Activated naive CD4-positive, alpha-beta T cell treated with anti-CD3 and anti-CD28 coated beads, Interleukin-2, amount 50 U/mL, for 72 hours (primary cell): ENCODE results near the gene CLECL1. TPM values are rescaled to one million over a fixed set of nuclear protein-coding genes. Genes with fewer than 3 reads are reported as not detected.
A peak's percentile ranks its signal among the peaks of the same experiment; 100 is the strongest.
"Not testable (repeated sequence)": the region's sequence is repeated elsewhere in the genome, so short reads cannot be mapped to it uniquely, and the experiment has no call there.

ENCODE experiments used
- ATAC-seq, 2 donors: fragments of 150-1000 bp; cut with Tn5 transposase; 2 replicates each; pipeline ENCODE4 v1.10.0; 2021; ENCODE audit warnings: mild to moderate bottlenecking in 2 of 2, moderate library complexity in 2 of 2
- DNase-seq, 2 donors: peaks; one replicate each; pipeline ENCODE4 v3.0.0; 2021 to 2022; ENCODE audit warnings: low spot score in 2 of 2
- H3K27ac Mint-ChIP-seq, 2 donors: one replicate each; pipeline ENCODE4 v1.8.0; 2022; ENCODE audit warnings: mild to moderate bottlenecking in 2 of 2, mixed read lengths in 2 of 2
- H3K36me3 Mint-ChIP-seq, 2 donors: one replicate each; pipeline ENCODE4 v1.8.0; 2022; ENCODE audit warnings: mixed read lengths in 2 of 2
- H3K9me3 Mint-ChIP-seq, 2 donors: one replicate each; pipeline ENCODE4 v1.8.0; 2022; ENCODE audit warnings: mixed read lengths in 2 of 2
- total RNA-seq, 2 donors: library from RNA; stranded (reverse); gene quantifications; one replicate each; pipeline ENCODE4 v1.2.3, GENCODE V29; 2022

The CLECL1 gene
- total RNA-seq, 2 donors from 2014 or later = 3.0 to 7.6 TPM

DNA sequence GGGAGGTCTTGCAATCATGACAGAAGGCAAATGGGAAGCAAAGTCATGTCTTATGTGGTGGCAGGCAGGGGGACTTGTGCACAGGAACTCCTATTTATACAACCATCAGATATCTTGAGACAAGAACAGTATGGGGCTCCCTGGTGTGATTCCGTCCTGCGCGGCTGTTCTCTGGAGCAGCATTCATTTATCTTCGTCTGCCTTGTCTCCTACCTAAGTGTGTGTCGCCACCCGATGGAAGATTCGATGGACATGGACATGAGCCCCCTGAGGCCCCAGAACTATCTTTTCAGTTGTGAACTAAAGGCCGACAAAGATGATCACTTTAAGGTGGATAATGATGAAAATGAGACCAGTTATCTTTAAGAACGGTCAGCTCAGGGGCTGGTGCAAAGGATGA, 37.7 kb downstream of the CLECL1 start:
- Mint-ChIP-seq H3K9me3 (peaks cover 8 to 12% of the 10 kb centered on the region in 2 donors), H3K36me3 (peaks cover 42 to 69% of the 10 kb centered on the region in 2 donors), H3K27ac (peak overlapping the region; percentile 73 to 75)
- ATAC-seq, DNase-seq: not testable (repeated sequence)

DNA sequence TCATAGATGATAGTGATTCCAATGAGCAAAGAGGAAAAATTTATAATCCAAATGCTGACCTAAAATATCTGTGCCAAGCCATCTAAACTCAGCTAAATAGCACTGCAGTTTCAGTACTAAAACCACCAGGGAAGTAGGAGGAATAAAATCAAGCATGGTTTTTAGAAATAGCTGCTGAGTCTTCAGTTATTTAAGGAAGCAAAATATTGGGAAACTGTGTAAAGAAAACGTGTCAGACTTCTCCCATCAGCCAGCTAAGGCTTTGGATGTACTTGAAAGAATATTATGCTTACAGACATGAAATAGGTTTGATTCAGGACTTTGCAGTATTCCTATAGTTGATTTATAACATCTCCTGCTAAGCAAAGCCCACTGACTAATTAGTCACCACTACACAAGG, 38.7 kb downstream of the CLECL1 start:
- Mint-ChIP-seq H3K36me3 (peaks cover 51 to 78% of the 10 kb centered on the region in 2 donors), H3K27ac (peak overlapping the region in 1 of 2 donors; percentile 53), H3K9me3 (peaks cover 8 to 19% of the 10 kb centered on the region in 2 donors)
- no peak for ATAC-seq
- no peak for DNase-seq

DNA sequence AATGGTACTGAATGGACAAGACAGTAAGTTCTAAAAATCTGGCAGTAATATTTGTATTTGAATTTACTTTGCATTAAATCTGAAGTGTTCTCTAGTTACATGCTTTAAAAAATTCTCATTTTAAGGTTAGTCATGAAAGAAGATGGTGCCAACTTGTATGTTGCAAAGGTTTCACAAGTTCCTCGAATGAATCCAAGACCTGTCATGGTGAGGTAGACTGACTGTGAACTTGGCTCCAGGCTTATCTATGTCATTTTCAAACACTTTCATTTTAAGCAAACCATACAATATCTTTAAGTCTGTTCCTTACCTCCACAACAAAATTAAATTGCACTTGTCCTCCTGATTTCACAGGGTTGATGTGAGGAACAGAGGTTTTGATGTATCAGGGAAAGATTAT, 40.0 kb downstream of the CLECL1 start:
- ATAC-seq = no peak
- H3K9me3 Mint-ChIP-seq = peaks cover 11 to 27% of the 10 kb centered on the region in 2 donors
- H3K27ac Mint-ChIP-seq = no peak overlapping the region

DNA sequence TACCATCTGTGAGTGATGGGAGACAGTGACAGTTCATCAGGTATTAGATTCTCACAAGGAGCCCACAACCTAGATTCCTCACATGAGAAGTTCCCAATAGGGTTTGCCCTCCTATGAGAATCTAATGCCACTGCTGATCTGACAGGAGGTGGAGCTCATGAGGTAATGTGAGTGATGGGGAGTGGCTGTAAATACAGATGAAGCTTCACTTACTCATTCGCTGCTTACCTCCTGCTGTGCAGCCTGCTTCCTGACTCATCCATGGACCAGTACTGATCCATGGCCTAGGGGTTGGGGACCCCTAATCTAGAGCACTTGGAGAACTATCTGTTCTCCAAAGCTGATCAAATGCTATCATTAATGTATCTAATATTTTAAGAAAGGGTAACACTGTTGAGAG, 45.7 kb downstream of the CLECL1 start:
- peaks cover 78 to 85% of the 10 kb centered on the region in 2 donors for H3K36me3 Mint-ChIP-seq
- no peak for DNase-seq
- ATAC-seq = peak; percentile 63 to 78
- H3K27ac Mint-ChIP-seq = no peak overlapping the region
- peaks cover 3 to 30% of the 10 kb centered on the region in 2 donors for H3K9me3 Mint-ChIP-seq

More for the DNA sequence above, 40.0 kb downstream of the CLECL1 start:
- peaks cover 60 to 91% of the 10 kb centered on the region in 2 donors for H3K36me3 Mint-ChIP-seq
- DNase-seq = no peak

DNA sequence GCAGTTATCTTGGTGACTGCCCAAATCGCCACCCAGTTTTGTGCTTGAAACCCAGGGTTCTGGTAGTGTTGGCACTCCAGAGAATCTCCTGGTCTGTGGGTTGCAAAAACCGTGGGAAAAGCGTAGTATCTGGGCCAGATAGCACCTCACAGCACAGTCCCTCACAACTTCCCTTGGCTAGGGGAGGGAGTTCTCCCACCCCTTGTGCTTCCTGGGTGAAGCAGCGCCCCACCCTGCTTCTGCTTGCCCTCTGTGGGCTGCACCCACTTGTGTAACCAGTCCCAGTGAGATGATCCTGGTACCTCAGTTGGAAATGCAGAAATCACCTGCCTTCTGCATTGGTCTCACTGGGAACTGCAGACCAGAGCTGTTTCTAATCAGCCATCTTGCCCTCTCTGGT, 47.0 kb downstream of the CLECL1 start:
- H3K9me3 Mint-ChIP-seq = peaks cover 3 to 32% of the 10 kb centered on the region in 2 donors
- H3K27ac Mint-ChIP-seq = peak overlapping the region; percentile 27 to 82
- ATAC-seq = peak in 1 of 2 donors; percentile 21
- H3K36me3 Mint-ChIP-seq = peaks cover 73 to 85% of the 10 kb centered on the region in 2 donors
- no peak for DNase-seq

DNA sequence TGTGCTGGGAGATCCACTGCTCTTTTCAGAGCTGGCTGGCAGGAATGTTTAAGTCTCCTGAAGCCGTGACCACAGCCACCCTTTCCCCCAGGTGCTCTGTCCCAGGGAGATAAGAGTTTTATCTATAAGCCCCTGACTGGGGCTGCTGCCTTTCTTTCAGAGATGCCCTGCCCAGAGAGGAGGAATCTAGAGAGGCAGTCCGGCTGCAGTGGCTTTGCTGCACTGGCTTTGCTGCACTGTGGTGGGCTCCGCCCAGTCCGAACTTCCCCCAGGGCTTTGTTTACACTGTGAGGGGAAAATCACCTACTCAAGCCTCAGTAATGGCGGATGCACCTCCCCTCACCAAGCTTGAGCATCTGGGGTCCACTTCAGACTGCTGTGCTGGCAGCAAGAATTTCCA, 47.5 kb downstream of the CLECL1 start:
- DNase-seq = not testable (repeated sequence)
- peak overlapping the region; percentile 32 to 44 for H3K27ac Mint-ChIP-seq
- peak in 1 of 2 donors; percentile 28 for ATAC-seq
- peaks cover 3 to 34% of the 10 kb centered on the region in 2 donors for H3K9me3 Mint-ChIP-seq
- H3K36me3 Mint-ChIP-seq = peaks cover 70 to 85% of the 10 kb centered on the region in 2 donors

DNA sequence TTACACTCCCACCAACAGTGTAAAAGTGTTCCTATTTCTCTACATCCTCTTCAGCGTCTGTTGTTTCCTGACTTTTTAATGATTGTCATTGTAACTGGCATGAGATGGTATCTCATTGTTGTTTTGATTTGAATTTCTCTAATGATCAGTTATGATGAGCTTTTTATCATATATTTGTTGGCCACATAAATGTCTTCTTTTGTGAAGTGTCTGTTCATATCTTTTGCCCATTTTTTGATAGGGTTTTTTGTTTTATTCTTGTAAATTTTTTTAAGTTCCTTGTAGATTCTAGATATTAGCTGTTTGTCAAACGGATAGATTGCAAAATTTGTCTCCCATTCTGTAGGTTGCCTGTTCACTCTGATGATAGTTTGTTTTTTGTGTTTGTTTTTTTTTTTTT, 49.9 kb downstream of the CLECL1 start:
- Mint-ChIP-seq H3K36me3 (peaks cover 68 to 84% of the 10 kb centered on the region in 2 donors), H3K27ac (peak overlapping the region in 1 of 2 donors; percentile 32), H3K9me3 (peaks cover 9 to 28% of the 10 kb centered on the region in 2 donors)
- ATAC-seq, DNase-seq: not testable (repeated sequence)

DNA sequence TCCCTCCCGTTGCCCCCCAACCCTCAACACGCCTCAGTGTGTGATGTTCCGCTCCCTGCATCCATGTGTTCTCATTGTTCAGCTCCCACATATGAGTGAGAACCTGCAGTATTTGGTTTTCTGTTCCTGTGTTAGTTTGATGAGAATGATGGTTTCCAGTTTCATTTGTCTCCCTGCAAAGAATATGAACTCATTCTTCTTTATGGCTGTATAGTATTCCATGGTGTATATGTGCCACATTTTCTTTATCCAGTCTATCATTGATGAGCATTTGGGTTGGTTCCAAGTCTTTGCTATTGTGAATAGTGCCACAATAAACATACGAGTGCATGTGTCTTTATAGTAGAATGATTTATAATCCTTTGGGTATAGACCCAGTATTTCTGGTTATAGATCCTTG, 50.4 kb downstream of the CLECL1 start:
- Mint-ChIP-seq H3K9me3 (peaks cover 9 to 28% of the 10 kb centered on the region in 2 donors), H3K27ac (peak overlapping the region in 1 of 2 donors; percentile 32), H3K36me3 (peaks cover 72 to 88% of the 10 kb centered on the region in 2 donors)
- not testable (repeated sequence) for ATAC-seq, DNase-seq

DNA sequence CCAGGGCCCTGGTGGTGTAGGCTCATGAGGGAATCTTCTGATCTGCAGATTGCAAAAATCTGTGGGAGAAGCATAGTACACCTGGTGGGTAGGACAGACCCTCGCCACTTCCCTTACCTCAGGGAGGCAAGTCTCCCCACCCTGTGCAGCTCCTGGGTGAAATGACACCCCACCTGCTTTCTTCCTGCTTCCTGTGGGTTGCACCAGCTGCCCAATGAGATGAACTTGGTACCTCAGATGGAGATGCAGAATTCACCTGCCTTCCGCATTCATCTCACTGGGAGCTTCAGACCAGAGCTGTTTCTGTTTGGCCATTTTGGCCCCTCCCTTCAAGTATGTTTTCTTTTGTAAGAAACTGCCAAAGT, 58.7 kb downstream of the CLECL1 start:
- Mint-ChIP-seq H3K27ac (peak overlapping the region; percentile 81 to 99), H3K36me3 (peaks cover 66 to 91% of the 10 kb centered on the region in 2 donors), H3K9me3 (no peaks in the 10 kb centered on the region)
- ATAC-seq (peak in 1 of 2 donors; percentile 3), DNase-seq (peak in 1 of 2 donors; percentile 39)

DNA sequence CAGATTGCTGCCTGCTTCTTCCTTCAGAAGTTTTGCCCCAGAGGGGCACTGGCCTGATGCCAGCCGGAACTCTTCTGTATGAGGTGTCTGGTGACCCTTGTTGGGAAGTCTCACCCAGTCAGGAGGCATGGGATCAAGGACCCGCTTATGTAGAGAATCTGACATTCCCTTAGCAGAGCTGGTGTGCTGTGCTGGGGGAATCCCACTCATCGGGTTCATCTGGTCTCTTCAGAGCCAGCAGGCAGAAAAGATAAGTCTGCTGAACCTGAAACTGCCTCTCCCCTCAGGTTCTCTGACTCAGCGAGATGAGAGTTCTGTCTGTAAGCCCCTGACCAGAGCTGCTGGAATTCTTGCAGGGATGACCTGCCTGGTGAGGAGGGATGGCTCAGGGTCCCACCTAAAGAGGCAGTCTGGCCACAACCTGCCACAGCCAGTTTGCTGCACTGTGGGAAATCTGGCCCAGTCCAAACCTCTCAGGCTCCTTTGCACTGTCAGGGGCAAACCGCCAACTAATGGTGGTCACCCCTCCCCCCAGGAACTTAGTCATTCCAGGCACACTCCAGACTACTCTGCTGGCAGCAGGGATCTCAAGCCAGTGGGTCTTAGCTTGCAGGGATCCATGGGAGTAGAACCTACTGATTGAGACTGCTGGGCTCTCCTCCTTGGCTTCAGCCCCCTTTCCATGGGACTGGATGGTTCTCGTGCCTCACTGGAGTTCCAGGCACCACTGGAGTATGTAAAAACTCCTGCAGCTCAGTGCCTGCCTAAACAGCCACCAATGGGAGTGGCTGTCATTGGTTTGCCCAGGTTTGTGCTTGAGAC, 59.3 kb downstream of the CLECL1 start:
- H3K36me3 Mint-ChIP-seq = peaks cover 65 to 86% of the 10 kb centered on the region in 2 donors
- H3K27ac Mint-ChIP-seq = peak overlapping the region; percentile 99 to 100
- ATAC-seq = peak; percentile 52 to 56

More for the DNA sequence above, 59.3 kb downstream of the CLECL1 start:
- no peaks in the 10 kb centered on the region for H3K9me3 Mint-ChIP-seq
- DNase-seq = peak; percentile 72 to 73

Other genes starting within 250 kb of the CLECL1 start
- under 1 TPM in 1 of 2 donors, not detected in 1; 0.46 TPM for gene KLRB1, start 125.2 kb downstream of the CLECL1 start, total RNA-seq
- 100 to 1,000 TPM; 182 to 270 TPM for gene CLEC2D, start 63.4 kb downstream of the CLECL1 start, total RNA-seq
- 10 to 100 TPM; 72.7 to 91.1 TPM for gene CD69, start 27.8 kb upstream of the CLECL1 start, total RNA-seq
- gene KLRF1, start 94.4 kb upstream of the CLECL1 start, total RNA-seq = under 1 TPM in 1 of 2 donors, not detected in 1; 0.45 TPM
- gene CLEC2B, start 136.3 kb upstream of the CLECL1 start, total RNA-seq = 10 to 100 TPM; 15.0 to 42.0 TPM
- gene KLRF2, start 148.4 kb upstream of the CLECL1 start, total RNA-seq = not detected
- gene CLEC2A, start 199.3 kb upstream of the CLECL1 start, total RNA-seq = not detected
- under 1 TPM in 1 of 2 donors, not detected in 1; 0.93 TPM for gene CLEC12A, start 238.3 kb upstream of the CLECL1 start, total RNA-seq